CD4-positive, alpha-beta T cell treated with Interleukin-4 for 1 hour (primary cell): ENCODE measurements around the gene SLC7A6.
A peak's percentile ranks its signal among the peaks of the same experiment; 100 is the strongest.

Experiments used
- DNase-seq, 2 donors: peaks; one replicate each; pipeline ENCODE4 v3.0.0-alpha.2; 2020 to 2022

SLC7A6 gene

GRCh38 chr16:68257906-68258800 lies 6.2 kb upstream of the SLC7A6 start:
- DNase-seq, result no peak

DNA sequence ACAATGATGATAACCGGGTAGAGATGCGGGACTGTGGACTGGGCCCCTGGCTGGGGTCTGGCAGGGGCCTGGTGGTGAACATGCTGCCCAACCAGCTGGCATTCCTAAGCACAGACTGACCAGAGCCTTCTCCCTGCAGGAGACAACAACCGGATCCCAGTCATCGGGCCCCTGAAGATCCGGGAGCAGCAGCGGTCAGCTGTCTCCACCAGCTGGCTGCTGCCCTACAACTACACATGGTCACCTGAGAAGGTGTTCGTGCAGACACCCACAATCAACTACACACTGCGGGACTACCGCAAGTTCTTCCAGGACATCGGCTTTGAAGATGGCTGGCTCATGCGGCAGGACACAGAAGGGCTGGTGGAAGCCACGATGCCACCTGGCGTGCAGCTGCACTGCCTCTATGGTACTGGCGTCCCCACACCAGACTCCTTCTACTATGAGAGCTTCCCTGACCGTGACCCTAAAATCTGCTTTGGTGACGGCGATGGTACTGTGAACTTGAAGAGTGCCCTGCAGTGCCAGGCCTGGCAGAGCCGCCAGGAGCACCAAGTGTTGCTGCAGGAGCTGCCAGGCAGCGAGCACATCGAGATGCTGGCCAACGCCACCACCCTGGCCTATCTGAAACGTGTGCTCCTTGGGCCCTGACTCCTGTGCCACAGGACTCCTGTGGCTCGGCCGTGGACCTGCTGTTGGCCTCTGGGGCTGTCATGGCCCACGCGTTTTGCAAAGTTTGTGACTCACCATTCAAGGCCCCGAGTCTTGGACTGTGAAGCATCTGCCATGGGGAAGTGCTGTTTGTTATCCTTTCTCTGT lies 5.1 kb upstream of the SLC7A6 start:
- DNase-seq, result no peak

- DNase-seq, result no peak
Measured at GRCh38 chr16:68263559-68264127, 683 bp upstream of the SLC7A6 start.

- DNase-seq, result peak; percentile 50 to 51
Measured at GRCh38 chr16:68265078-68265920, 973 bp downstream of the SLC7A6 start.

- no peak for DNase-seq
Measured at GRCh38 chr16:68267612-68268405, 3.5 kb downstream of the SLC7A6 start.

DNA sequence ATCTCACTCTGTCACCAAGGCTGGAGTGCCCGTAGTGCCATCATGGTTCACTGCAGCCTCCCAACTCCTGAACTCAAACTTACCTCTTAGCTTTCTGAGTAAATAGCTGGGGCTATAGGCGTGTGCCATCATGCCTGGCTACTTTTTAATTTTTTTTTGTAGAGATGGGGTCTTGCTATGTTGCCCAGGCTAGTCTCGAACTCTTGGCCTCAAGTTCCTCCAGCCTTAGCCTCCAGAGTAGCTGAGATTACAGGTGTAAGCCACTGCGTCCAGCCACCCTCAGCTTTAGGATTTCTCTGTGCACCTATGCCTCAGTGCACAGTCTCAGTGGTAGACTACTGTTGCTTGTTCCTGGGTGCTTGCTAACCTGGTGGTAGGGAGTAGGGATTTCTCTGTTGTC lies 5.5 kb downstream of the SLC7A6 start:
- DNase-seq, result no peak

DNA sequence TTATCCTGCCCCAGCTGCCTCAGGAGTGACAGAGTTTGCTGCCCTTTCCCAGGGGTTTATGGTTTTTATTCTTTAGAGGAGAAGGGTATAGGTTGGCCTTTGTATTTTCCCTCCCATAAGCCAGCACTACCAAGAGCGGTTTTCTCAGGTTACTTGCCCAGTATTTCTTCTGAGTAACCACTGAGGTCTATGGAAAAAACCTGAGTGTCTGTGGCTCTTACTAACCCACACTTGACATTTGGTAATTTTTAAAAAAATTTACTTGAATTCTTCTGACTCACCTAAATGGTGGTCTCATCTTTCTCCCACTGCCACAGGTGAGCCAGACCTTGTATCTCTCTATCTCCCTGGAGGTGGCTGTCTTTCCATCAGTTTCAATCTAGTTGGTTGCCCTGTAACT lies 6.0 kb downstream of the SLC7A6 start:
- peak in 1 of 2 donors; percentile 48 for DNase-seq

DNA sequence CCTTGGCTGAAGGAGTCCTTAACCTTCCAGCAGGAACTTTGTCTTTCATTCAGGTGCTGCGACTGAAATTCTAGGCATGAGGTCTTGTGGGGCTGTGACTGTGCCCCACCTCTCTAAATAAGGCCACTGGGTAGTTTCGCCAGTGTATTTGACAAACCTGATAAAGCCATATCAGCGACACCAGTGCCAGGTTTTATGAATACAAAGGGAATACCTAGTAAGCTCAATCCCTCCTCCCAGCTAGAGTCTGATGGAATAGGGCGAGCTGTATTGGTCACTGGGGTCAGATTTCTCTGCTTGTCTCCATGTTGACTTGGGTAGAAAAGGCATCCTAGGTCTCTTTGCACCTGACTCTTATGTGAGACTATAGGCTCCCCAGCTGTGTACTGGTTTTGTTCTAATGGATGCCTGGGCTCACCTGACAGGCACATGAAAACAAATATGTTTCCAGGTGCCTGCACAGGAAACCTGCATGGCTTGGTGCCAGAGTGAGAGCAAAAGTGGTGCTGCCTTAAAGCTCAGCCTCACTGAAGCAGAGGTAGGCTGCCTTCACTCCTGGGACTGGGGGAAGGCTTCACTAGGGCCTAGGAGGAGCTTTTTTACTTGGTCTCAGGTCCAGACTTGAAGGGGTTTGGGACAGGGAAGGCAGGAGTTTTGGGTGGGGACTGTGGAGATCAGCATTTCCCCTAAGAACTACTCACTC lies 8.3 kb downstream of the SLC7A6 start:
- DNase-seq, result peak; percentile 57 to 62

DNA sequence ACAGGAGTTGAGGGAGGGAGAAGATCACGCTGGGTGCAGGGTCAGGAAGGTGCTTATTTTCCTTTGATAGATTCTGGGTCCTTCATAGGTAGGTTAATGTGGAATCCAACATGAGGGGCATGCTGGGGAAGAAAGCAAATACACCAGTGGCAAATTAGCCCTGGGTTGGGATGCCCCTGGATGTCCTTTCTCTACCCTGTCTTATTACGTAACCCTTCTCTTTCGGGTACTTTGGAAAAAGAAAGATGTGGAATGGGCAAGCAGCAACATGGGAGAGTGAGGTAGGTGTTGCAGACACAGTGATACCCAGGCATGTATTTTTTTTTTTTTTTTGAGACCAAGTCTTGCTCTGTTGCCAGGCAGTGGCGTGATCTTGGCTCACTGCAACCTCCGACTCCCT lies 9.1 kb downstream of the SLC7A6 start:
- no peak for DNase-seq

DNA sequence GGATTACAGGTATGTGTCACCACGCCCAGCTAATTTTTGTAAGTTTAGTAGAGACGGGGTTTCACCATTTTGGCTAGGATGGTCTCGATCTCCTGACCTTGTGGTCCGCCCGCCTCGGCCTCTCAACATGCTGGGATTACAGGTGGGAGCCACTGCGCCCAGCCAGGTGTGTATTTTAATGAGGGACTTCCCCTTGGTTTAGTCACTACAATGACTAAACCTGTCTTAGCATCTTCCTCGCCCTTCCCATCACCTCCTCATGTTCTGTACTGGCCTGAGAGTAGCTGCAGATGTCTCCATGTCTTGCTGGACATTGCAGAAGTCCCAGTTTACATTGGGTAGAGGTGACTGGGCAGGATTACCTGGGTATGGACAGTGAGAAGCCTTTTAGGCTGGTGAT lies 9.6 kb downstream of the SLC7A6 start:
- DNase-seq, result no peak

- DNase-seq, result no peak
Measured at GRCh38 chr16:68274441-68274840, 10.1 kb downstream of the SLC7A6 start.

GRCh38 chr16:68275611-68276191 lies 11.4 kb downstream of the SLC7A6 start:
- peak; percentile 48 to 68 for DNase-seq

DNA sequence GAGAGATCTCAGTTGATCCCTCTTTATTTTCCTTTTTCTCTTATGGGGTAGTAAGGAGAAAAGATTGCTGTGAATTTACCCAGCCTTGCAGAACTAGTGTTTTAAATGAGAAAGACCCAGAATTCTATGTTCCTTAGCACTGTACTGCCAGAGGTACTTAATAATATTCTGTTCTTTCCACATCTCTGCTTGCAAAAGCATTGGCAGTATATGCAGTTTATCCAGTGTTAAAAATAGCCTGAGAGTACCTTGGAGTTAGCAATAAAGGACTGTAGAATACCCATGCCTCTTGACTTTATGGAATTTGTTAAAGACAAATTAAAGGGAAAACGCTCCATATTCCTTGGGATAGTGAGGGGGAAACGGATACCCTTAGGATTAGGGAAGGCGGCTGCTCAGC lies 11.9 kb downstream of the SLC7A6 start:
- DNase-seq, result no peak

DNA sequence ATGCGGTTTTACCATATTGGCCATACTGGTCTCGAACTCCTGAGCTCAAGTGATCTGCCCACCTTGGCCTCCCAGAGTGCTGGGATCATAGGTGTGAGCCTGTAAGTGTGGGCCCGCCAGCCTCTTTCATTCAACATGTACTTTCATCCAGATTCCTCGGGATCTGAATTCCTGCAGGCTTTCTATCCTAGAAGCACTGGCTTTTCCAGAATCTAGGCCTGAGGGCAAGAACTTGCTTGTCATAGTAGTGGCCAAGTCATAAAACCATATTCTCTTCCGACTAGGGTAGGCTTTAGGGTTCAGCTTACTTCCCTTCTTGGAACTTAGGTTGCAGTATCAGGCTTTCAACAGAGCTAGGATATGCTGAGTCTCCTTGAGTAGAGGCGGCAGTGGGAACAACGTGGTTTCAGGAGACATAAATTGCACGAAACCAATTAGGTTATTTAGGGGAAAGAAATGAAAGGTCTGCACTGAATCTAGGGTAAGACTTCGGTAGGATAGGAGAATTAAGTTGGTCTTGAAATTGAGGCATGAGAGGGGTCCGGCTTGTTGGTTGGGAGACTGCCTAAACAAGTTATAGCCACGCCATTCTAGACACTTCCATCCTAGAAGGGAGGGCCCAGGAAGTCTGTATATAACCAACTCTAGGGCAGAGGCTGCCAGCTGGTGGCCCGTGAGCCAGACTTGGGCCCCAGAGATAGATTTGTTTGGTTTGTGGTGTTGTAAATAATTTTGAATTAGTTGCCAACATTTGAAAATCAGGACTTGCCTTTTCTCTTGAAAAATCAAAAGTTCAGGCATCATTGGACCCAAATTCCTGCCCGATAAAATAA lies 15.6 kb downstream of the SLC7A6 start:
- no peak for DNase-seq

GRCh38 chr16:68281368-68282063 lies 17.2 kb downstream of the SLC7A6 start:
- DNase-seq, result peak in 1 of 2 donors; percentile 44

GRCh38 chr16:68282064-68282452 lies 17.7 kb downstream of the SLC7A6 start:
- DNase-seq, result no peak

GRCh38 chr16:68283346-68283745 lies 19.0 kb downstream of the SLC7A6 start:
- DNase-seq, result no peak

DNA sequence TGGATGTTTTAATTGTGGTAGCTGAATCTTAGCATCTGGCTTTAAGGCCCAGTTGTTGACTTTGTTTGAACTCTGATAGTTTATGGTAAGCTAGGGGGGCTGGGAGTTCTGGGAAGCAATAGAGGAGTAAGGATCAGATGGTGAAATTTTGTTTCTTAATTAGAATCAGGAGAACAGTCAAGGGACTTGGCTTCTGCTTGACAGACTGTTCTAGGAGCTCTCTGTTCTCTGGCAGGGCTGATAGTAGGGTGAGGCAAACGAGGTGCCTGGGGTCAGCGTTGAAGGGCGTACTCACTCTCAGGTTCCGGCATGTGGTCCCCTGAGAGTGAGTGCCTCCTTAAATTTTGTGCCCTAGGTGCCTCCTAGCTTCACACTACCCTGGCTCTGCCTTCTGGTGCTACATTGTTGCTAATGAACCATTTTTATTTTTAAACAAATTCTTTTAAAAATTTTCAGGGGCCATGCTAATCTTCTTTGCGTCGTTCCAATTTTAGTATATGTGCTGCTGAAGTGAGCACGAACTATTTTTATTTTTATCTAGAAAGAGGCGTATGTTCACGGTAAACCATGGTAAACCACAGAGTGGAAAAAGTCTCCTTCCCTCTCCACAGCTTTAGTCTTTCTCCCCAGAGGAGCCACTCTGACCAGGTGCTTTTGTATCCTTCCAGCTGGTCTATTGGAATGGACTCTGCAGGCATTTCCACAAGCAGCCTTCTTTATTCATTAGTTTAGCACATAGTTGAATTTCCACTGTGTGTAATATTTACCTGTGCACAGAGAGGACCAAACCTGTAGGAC lies 19.7 kb downstream of the SLC7A6 start:
- DNase-seq, result peak in 1 of 2 donors; percentile 38
